Progenitor cell of endocrine pancreas (in vitro differentiated cells): ENCODE measurements around the gene SMR3A. TPM values are rescaled to one million over a fixed set of nuclear protein-coding genes. Genes with fewer than 3 reads are reported as not detected.

Experiments
- DNase-seq: peaks from one replicate; pipeline ENCODE4 v3.0.0; 2021; ENCODE audit warnings: low spot score; ENCODE audit not compliant: unreplicated experiment
- H3K27ac Mint-ChIP-seq: 2 replicates; pipeline ENCODE4 v1.8.0; 2021; ENCODE audit warnings: mild to moderate bottlenecking, moderate library complexity, mixed read lengths
- H3K27me3 Mint-ChIP-seq: 2 replicates; pipeline ENCODE4 v1.8.0; 2021; ENCODE audit warnings: mixed read lengths
- H3K36me3 Mint-ChIP-seq: 2 replicates; pipeline ENCODE4 v1.8.0; 2022; ENCODE audit warnings: mixed read lengths; ENCODE audit not compliant: insufficient read depth
- H3K4me1 Mint-ChIP-seq: 2 replicates; pipeline ENCODE4 v1.8.0; 2021; ENCODE audit warnings: low read depth, mixed read lengths
- H3K4me3 Mint-ChIP-seq: 2 replicates; pipeline ENCODE4 v1.8.0; 2021; ENCODE audit warnings: low read depth, mild to moderate bottlenecking, moderate library complexity, mixed read lengths
- H3K9me3 Mint-ChIP-seq: 2 replicates; pipeline ENCODE4 v1.8.0; 2021; ENCODE audit warnings: low read depth, mixed read lengths
- long read RNA-seq: library from polyadenylated mRNA; unstranded; transcript quantifications from one replicate; pipeline ENCODE4 v2.0.0, GENCODE V29; 2020
- total RNA-seq: library from RNA; stranded (reverse); gene quantifications from 2 replicates; pipeline ENCODE4 v1.2.1, GENCODE V29; 2021
- TF ChIP-seq, protein P1 (sequence below): fragments of 200-600 bp; sonication (generic); IDR thresholded peaks from one replicate; pipeline ENCODE4 v1.5.0; 2021; ENCODE audit warnings: antibody characterized with exemption, mild to moderate bottlenecking; ENCODE audit not compliant: unreplicated experiment

SMR3A gene
- not detected in 2 replicates for total RNA-seq
- long read RNA-seq: 0 reads

DNA sequence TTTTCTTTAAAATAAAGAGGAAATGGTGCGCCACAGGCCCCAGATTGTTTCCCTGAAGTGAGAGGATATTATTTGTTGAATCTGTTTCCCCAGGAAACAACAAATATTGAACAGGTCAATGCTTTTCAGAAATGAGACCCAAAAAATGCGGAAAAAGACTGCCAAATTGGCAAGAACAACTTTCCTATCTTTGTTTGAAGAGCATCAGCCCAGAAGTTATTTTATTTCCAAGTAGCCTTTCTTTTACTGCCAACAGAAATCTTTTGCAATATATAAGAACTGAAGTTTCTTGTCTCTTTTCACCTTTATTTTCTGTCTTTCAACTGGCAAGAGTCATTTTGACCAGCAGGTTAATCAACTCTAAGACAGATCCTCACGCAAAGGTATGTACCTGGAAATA lies at the start of gene SMR3A:
Gene SMR3A, plus strand, starts transcription at position 301 of the 400 bp plus-strand sequence. CDS start 1,356 bp downstream, outside the sequence.
- Mint-ChIP-seq H3K4me3 (no peak within 1 kb of the TSS), H3K4me1 (no peaks in the 10 kb centered on the region), H3K36me3 (no peaks in the 10 kb centered on the region), H3K27ac (no peak within 1 kb of the TSS), H3K9me3 (no peaks in the 10 kb centered on the region), H3K27me3 (no peaks in the 10 kb centered on the region)
- no peak for DNase-seq
- TF ChIP-seq, protein P1, sequence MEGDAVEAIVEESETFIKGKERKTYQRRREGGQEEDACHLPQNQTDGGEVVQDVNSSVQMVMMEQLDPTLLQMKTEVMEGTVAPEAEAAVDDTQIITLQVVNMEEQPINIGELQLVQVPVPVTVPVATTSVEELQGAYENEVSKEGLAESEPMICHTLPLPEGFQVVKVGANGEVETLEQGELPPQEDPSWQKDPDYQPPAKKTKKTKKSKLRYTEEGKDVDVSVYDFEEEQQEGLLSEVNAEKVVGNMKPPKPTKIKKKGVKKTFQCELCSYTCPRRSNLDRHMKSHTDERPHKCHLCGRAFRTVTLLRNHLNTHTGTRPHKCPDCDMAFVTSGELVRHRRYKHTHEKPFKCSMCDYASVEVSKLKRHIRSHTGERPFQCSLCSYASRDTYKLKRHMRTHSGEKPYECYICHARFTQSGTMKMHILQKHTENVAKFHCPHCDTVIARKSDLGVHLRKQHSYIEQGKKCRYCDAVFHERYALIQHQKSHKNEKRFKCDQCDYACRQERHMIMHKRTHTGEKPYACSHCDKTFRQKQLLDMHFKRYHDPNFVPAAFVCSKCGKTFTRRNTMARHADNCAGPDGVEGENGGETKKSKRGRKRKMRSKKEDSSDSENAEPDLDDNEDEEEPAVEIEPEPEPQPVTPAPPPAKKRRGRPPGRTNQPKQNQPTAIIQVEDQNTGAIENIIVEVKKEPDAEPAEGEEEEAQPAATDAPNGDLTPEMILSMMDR: no peak

DNA sequence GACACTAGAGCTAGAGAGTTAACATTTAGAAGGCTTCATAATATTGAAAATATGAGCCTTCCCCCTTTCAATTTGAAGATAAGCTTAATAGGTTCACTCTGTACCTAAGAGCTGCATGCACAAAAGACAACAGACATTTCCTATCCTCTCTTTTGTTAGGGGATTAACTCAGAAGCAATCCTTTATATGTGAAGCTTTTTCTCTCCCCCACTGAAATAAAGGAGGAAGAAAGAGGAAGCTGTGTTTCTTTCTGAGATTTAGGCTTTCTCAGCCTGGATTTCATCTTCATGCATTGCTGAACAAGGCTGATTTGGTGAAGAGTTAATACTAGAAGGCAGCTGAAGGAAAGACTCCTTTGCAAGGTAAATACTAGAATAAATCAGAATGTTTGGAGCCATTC lies 46.8 kb upstream of the SMR3A start:
- Mint-ChIP-seq H3K36me3 (no peaks in the 10 kb centered on the region), H3K27ac (no peak overlapping the region), H3K4me3 (no peak overlapping the region), H3K9me3 (no peaks in the 10 kb centered on the region), H3K27me3 (no peaks in the 10 kb centered on the region), H3K4me1 (no peaks in the 10 kb centered on the region)
- DNase-seq: no peak
- TF ChIP-seq, protein P1: no peak

DNA sequence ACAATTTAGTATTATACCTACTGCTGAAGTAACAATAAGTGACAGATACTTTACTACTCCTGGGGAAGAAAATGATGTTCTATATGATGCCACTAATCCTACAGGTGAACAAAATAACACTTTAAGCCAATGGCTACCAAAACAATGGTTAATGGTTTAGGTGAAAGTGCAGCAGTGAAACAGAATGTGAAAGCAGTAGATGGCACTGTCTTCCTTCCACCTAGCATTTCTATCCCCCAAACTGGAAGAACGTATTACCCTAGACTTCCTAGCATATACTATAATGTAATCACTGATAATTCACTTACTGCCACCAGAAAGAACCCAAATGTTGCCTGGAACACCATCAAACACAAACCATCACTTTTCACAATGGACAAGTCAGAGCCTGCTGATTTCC lies 44.6 kb upstream of the SMR3A start:
- H3K4me3 Mint-ChIP-seq: no peak overlapping the region
- DNase-seq: no peak
- no peak overlapping the region for H3K27ac Mint-ChIP-seq
- H3K27me3 Mint-ChIP-seq: no peaks in the 10 kb centered on the region
- TF ChIP-seq, protein P1: no peak
- no peaks in the 10 kb centered on the region for H3K4me1 Mint-ChIP-seq
- H3K9me3 Mint-ChIP-seq: peaks cover 3% of the 10 kb centered on the region
- no peaks in the 10 kb centered on the region for H3K36me3 Mint-ChIP-seq

DNA sequence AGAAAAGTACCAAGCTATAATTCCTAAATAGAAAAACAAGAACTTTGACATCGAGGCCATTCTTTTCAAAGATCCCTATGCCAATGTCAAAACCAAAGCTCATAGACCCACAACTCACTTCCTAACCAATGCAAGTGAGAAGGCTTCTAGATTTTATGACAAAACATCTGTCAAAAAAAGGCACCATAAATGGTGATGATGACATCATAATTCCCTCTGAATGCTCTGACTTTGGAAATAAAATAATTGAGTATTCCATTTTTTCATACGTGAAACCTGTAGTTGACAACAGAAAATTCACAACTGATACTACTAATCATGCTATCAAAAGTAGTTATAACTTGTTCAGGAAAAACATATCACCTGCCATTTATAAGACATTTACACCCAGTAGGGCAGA lies 34.5 kb upstream of the SMR3A start:
- TF ChIP-seq, protein P1: no peak
- Mint-ChIP-seq H3K4me1 (no peaks in the 10 kb centered on the region), H3K27me3 (no peaks in the 10 kb centered on the region), H3K36me3 (no peaks in the 10 kb centered on the region), H3K27ac (no peak overlapping the region), H3K4me3 (no peak overlapping the region), H3K9me3 (peaks cover 13% of the 10 kb centered on the region)
- no peak for DNase-seq

DNA sequence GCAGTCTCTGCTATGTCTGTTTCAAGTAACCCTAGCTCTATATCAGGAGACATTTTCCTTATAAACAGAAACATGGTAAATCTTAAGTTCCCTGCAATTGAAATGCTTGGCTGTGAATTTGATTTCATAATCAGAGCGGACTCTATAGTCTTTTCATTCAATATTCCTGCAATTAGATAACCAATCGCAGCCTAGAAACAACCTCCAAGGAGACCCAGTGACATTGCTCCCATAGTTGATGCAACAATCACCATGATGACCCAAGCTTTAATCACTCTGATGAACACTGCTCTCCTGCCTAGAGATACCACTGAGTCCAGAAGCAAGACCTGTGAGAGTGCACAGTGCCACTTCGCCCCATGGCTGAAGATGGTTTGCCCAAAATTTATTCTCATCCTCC lies 25.9 kb upstream of the SMR3A start, which contains the start of gene CABS1:
Gene CABS1, plus strand, starts transcription at position 301 of the 400 bp plus-strand sequence. Its CDS starts 59 bp downstream, at position 360.
- Mint-ChIP-seq H3K27me3 (no peaks in the 10 kb centered on the region), H3K27ac (no peak within 1 kb of the TSS), H3K4me1 (no peaks in the 10 kb centered on the region), H3K9me3 (no peaks in the 10 kb centered on the region), H3K4me3 (no peak within 1 kb of the TSS), H3K36me3 (no peaks in the 10 kb centered on the region)
- DNase-seq: no peak
- TF ChIP-seq, protein P1: no peak
